ENCODE data around the gene CNNM4.
A peak's percentile ranks its signal among the peaks of the same experiment; 100 is the strongest.

Gene CNNM4

GRCh38 chr2:96857667-96858372 is 97.1 kb downstream of the CNNM4 start, which contains the start of gene ANKRD39:
TSS of gene ANKRD39 (minus strand) at chr2:96858016. CDS start at chr2:96857987, 29 bp downstream.
- peak; percentile 89 for TF ChIP-seq CTCF (IDR thresholded peaks at IDR 0.05; ENCODE audit: control insufficient read depth, extremely low read depth, insufficient read depth)
- DNase-seq (ENCODE audit: low read depth): peak; percentile 92
- peak within 1 kb of the TSS; percentile 72 for H3K4me3 ChIP-seq (ENCODE audit: low read depth, low read length)

DNA sequence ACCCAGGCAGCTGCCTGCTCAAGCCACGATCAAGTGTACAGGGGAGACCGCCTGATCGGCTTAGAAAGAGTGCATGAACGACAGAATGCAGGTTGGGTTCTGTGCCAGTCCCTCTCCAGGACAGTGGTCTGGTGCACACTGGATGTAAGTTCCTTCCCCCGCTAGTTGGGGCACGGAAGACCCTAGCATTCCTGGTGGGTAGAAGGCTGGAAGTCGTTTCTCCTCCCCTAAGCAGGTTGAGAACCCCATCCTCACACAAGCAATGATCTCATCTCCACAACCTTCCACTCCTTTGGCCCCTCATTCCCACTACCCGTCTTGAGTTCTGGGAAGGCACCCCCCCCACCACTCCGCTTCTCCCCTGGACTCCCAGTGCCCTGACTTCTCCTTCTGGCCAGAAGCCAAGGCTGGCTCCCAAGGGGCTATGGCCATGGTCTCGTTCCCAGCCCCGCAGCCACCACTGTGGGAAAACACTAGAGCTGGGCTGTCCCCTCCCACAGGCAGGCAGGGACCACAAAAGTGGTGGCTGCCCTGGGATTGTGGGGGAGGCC is 98.5 kb downstream of the CNNM4 start:
- no peak for TF ChIP-seq CTCF (IDR thresholded peaks at IDR 0.05; ENCODE audit: control insufficient read depth, extremely low read depth, insufficient read depth)
- no peak for DNase-seq (ENCODE audit: low read depth)

DNA sequence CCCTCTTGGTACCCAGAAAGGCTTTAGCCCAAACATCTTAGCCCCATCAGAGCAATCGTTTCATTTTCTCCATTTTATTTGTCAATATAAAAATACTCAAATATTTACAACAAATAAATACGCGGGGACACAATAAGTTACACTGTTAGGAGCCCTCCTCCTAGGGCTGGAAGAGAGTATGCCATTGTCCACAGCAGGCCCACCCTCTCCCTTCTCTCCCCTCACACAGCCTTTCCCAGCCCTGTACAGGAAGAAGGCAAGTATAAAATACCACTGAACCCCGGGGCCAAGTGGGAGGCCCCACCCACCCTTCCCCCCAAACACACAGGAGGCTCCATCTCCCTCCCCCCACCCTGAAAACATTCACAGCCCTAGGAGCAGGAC is 99.0 kb downstream of the CNNM4 start:
- no peak for TF ChIP-seq CTCF (IDR thresholded peaks at IDR 0.05; ENCODE audit: control insufficient read depth, extremely low read depth, insufficient read depth)
- H3K4me3 ChIP-seq (ENCODE audit: low read depth, low read length): no peak overlapping the region

More for the DNA sequence above, 98.5 kb downstream of the CNNM4 start:
- H3K4me3 ChIP-seq (ENCODE audit: low read depth, low read length): no peak overlapping the region

DNA sequence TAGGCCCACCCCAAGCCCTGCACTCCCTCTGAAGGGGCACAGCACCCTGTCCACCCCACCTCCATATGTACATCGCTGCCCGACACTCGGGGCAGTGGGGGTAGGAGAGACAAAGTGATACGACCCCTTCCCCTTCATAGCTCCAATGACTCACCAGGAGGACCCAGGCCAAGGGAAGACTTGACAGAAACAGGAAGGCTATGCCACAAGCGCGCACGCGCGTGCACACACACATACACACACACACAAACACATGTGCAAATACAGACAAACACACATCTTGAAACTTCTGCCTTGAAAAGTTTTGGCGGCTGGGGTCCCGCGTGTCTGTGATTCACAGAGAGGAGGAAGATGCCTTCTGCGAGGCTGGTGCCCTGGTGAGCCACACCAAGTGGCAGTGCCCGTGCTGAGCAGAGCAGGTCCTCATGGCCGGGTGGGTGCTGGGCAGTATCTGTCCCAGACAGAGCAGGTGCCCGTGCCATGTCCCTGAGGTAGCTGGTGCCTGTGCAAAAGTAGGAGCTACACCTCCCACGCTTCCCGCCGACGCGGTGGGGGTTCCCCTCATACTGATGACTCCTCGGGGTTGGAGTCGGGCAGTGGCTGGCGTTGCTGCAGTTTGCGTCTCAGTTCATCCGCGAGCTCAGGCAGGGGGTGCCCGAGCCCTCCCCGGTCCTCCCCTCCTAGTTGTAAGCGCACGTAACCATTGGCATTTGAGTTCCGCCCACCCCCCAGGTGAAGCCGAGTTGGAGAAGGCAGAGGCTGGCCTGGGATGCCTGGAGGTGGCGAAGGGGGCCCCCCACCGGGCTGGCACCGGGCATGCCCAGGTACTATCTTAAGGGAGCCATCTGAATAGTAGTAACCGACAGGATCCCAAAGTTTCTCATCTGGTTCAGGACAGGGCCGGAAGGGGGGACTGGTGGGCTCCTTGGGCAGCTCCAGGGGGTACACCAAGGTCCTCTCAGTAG is 99.6 kb downstream of the CNNM4 start:
- no peak for TF ChIP-seq CTCF (IDR thresholded peaks at IDR 0.05; ENCODE audit: control insufficient read depth, extremely low read depth, insufficient read depth)
- DNase-seq (ENCODE audit: low read depth): no peak
- H3K4me3 ChIP-seq (ENCODE audit: low read depth, low read length): no peak overlapping the region

More for the DNA sequence above, 99.0 kb downstream of the CNNM4 start:
- no peak for DNase-seq (ENCODE audit: low read depth)

- DNase-seq (ENCODE audit: low read depth): no peak
- TF ChIP-seq CTCF (IDR thresholded peaks at IDR 0.05; ENCODE audit: control insufficient read depth, extremely low read depth, insufficient read depth): no peak
- H3K4me3 ChIP-seq (ENCODE audit: low read depth, low read length): no peak overlapping the region
Observed at GRCh38 chr2:96861074-96861473, 100.4 kb downstream of the CNNM4 start.
